ENCODE data around the gene DLK2.

DNA sequence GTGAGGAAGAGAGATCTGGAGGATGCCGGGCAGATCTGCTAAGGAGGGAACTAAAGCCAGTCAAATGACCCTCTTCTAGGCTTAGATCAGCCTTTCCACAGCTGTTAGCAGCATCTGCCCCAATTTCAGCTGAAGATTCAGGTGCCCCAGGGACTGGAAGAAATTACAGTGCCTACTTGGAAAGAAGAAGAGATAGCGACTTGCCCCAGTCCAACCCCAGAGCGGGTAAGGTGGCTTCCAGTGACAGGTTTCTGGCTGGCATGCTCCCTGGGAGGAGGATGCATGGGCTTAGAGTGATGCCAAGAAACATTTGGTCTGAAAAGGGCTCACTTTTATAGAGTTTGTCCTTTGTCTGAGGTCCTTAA, 22.6 kb upstream of the DLK2 start:
- TF ChIP-seq, protein P1, sequence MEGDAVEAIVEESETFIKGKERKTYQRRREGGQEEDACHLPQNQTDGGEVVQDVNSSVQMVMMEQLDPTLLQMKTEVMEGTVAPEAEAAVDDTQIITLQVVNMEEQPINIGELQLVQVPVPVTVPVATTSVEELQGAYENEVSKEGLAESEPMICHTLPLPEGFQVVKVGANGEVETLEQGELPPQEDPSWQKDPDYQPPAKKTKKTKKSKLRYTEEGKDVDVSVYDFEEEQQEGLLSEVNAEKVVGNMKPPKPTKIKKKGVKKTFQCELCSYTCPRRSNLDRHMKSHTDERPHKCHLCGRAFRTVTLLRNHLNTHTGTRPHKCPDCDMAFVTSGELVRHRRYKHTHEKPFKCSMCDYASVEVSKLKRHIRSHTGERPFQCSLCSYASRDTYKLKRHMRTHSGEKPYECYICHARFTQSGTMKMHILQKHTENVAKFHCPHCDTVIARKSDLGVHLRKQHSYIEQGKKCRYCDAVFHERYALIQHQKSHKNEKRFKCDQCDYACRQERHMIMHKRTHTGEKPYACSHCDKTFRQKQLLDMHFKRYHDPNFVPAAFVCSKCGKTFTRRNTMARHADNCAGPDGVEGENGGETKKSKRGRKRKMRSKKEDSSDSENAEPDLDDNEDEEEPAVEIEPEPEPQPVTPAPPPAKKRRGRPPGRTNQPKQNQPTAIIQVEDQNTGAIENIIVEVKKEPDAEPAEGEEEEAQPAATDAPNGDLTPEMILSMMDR (conservative IDR thresholded peaks at IDR 0.05; ENCODE audit: low read depth in 2 of 2), result no peak
- no peak for TF ChIP-seq EZH2 (IDR thresholded peaks at IDR 0.05; ENCODE audit: low read depth, unreplicated experiment)
- no peak for TF ChIP-seq JUNB (IDR thresholded peaks at IDR 0.05; ENCODE audit: unreplicated experiment)
- TF ChIP-seq POLR2AphosphoS5 (IDR thresholded peaks at IDR 0.05; ENCODE audit: low read depth), result no peak
- TF ChIP-seq ZNF114 (CRISPR knock-in tag; IDR thresholded peaks at IDR 0.05), result no peak
- TF ChIP-seq, protein P2, sequence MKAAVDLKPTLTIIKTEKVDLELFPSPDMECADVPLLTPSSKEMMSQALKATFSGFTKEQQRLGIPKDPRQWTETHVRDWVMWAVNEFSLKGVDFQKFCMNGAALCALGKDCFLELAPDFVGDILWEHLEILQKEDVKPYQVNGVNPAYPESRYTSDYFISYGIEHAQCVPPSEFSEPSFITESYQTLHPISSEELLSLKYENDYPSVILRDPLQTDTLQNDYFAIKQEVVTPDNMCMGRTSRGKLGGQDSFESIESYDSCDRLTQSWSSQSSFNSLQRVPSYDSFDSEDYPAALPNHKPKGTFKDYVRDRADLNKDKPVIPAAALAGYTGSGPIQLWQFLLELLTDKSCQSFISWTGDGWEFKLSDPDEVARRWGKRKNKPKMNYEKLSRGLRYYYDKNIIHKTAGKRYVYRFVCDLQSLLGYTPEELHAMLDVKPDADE (IDR thresholded peaks at IDR 0.05), result no peak
- no peak for TF ChIP-seq REST (IDR thresholded peaks at IDR 0.05; ENCODE audit: unreplicated experiment)
- TF ChIP-seq EZH2phosphoT487 (IDR thresholded peaks at IDR 0.05; ENCODE audit: unreplicated experiment), result no peak
- no peak for TF ChIP-seq CREB1 (CRISPR knock-in tag; IDR thresholded peaks at IDR 0.05; ENCODE audit: low read depth)
- no peak for TF ChIP-seq ZNF331 (CRISPR knock-in tag; IDR thresholded peaks at IDR 0.05; ENCODE audit: low read depth)

Data from GM23338 (cell line).